GM12875 (cell line): ENCODE data around the gene KRTAP20-4.

Source experiments
- H3K4me3 ChIP-seq: one replicate; pipeline ENCODE4 v1.5.1; 2011; ENCODE audit warnings: low read depth, low read length, control low read depth
- TF ChIP-seq, protein P1 (sequence below): IDR thresholded peaks from 2 replicates; pipeline ENCODE4 v1.5.1; 2011; ENCODE audit warnings: low read depth, mild to moderate bottlenecking, control low read depth, inconsistent platforms, low read length, moderate library complexity, borderline replicate concordance; ENCODE audit not compliant: insufficient read depth

KRTAP20-4 gene

DNA sequence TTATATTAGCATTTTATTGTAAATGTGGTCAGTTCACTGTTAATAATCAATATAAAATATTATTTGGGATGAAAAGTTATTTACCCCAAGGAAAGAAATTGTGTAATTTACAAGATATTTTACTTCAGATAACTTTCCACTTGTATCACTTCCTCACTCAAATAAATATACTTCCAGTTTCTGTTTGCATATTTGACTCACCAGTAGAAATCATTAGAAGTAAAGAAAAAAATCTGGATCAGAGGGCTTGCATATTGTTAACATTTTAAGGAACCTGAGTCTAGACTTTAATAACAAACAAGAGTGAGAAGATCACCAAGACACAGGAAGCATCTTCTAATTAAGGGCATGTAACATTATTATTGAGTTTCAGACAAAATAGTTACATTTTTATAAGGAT, 347 bp upstream of the KRTAP20-4 start:
- TF ChIP-seq, protein P1, sequence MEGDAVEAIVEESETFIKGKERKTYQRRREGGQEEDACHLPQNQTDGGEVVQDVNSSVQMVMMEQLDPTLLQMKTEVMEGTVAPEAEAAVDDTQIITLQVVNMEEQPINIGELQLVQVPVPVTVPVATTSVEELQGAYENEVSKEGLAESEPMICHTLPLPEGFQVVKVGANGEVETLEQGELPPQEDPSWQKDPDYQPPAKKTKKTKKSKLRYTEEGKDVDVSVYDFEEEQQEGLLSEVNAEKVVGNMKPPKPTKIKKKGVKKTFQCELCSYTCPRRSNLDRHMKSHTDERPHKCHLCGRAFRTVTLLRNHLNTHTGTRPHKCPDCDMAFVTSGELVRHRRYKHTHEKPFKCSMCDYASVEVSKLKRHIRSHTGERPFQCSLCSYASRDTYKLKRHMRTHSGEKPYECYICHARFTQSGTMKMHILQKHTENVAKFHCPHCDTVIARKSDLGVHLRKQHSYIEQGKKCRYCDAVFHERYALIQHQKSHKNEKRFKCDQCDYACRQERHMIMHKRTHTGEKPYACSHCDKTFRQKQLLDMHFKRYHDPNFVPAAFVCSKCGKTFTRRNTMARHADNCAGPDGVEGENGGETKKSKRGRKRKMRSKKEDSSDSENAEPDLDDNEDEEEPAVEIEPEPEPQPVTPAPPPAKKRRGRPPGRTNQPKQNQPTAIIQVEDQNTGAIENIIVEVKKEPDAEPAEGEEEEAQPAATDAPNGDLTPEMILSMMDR, result no peak
- H3K4me3 ChIP-seq, result no peak overlapping the region

DNA sequence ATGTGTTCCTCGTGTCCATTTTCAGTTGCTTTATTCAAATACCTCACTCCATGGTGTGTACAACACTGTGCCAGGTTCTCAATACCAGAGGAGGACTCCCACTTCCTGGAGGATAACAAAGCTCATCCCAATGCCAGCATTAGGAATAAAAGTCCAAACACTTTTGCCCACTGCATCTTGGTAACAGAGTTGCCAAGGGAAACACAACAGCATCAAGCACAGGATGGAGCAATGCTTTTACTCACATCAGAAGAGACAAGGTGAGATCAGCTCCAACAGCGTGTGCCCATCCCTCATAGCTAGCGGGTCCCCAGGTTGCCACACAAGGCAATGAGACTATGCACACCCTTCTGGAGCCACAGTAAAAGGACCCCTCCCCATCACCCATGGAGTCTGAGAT, 2.9 kb downstream of the KRTAP20-4 start:
- H3K4me3 ChIP-seq, result no peak overlapping the region
- TF ChIP-seq, protein P1, result no peak

DNA sequence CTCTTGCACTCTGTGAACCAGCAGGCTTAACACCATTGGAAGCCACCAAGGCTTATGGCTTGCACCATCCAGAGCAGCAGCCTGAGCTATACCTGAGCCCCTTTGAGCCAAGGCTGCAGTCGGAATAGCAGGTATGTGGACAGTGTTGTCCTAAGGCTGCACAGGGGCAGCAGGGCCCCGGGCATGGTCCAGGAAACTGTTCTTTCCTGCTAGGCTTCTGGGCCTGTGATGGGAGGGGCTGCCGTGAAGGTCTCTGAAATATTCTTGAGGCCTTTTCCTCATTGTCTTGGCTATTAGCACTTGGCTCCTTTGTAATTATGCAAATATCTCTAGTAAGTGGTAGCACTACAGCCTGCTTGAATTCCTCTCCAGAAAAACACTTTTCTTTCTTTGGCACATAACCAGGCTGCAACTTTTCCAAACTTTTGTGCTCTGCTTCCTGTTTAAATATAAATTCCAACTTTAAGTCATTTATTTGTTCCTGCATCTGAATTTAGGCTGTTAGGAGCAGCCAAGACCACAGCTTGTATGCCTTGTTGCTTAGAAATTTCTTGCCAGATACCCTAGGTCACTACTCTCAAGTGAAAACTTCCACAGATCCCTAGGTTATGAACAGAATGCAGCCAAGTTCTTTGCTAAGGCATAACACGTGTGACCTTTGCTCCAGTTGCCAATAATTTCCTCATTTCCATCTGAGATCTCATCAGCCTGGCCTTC, 5.2 kb downstream of the KRTAP20-4 start:
- TF ChIP-seq, protein P1, result no peak
- H3K4me3 ChIP-seq, result no peak overlapping the region

DNA sequence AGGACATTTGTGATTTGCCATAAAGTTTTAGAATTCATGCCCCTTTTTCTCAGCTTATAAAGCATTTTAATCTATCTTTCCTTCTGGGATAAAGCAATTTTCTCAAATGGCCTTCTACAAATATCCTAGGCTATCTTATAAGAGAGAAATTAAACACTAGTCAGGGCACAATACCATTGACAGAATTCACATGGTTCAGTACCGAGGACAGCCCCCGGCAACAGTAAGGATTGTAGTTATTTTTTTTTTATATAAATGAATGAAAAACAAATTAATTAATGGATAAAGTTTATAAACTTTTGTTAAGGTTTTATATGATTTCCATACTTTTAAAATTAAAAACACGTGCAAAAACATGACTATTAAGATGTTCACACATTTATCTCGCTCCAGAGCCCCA, 7.7 kb downstream of the KRTAP20-4 start:
- no peak overlapping the region for H3K4me3 ChIP-seq
- TF ChIP-seq, protein P1, result no peak

DNA sequence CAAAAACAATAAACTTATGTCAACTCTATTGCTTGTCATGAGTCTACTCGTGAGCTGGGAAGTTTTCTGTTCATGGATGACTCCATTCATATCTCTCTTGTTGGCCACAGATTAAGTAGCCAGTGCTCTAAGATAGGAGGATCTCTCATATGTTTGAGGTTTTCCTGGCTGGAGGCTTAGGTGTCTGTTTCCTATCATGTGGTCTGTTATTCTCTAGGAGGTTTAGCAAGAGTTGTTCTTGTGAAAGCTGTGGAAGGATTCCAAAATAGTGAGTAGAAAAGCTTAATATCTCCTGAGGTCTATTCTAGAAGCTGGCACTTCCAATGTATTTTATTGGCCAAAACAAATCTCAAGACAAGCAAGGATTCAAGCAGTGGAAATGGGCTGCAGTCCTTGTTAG, 8.8 kb downstream of the KRTAP20-4 start:
- TF ChIP-seq, protein P1, result no peak
- no peak overlapping the region for H3K4me3 ChIP-seq

DNA sequence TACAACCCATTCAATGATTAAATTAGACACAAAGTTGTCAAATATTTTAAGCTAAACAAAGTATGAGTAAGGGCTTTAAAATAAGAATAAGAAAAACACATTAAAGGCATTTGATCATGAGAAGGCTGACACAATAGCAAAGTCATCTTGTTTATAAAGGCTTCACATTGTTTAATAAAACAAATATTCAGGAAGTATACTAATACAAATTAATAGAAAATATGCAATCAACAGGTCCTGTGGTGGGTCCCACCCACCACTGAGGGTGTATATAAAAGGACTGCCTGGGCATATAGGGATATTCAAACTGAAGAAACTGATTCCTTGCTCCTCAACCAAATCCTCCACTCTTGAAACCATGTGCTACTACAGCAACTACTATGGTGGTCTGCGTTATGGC, 14.5 kb downstream of the KRTAP20-4 start, which contains the start of gene KRTAP20-2:
Gene KRTAP20-2, plus strand, starts transcription at position 301 of the 400 bp plus-strand sequence. Its CDS starts 58 bp downstream, at position 359.
- TF ChIP-seq, protein P1, result no peak
- no peak within 1 kb of the TSS for H3K4me3 ChIP-seq

DNA sequence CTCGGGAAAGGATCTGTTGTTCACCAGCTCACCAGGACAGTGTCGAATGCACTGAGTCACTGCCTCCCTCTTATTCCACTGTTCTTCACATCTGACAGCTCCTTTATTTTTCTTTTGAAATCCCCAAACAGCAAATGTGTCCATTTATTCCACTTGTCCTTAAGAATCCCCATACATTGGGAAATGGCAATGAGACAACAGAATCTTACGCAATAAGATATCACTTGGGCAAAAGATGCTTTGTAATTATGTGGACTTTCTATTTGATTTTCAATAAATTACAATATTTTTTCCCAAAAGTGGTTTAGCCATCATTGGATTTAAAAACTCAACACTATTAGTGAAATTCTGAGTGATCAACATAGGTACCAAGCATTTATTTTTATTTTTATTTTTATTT, 18.3 kb downstream of the KRTAP20-4 start:
- no peak overlapping the region for H3K4me3 ChIP-seq
- TF ChIP-seq, protein P1, result no peak
